Measurements from ENCODE around the gene ASNS. TPM values are rescaled to one million over a fixed set of nuclear protein-coding genes. Genes with fewer than 3 reads are reported as not detected.

The ASNS gene
- total RNA-seq, result 55.0 and 55.8 TPM in 2 replicates

GRCh38 chr7:97872025-97872669, at the start of gene ASNS:
Gene ASNS, minus strand, starts transcription at chr7:97872408. Its CDS starts 3,252 bp downstream, at chr7:97869156.

Other genes with a start within 250 kb of the ASNS start
- 0.07 TPM in 1 of 2 replicates, not detected in the other for gene TAC1, start 140.3 kb downstream of the ASNS start, total RNA-seq
- not detected in 2 replicates for gene OCM2, start 117.8 kb upstream of the ASNS start, total RNA-seq
- 11.0 and 11.8 TPM in 2 replicates for gene LMTK2, start 234.5 kb upstream of the ASNS start, total RNA-seq

All from smooth muscle cell of the pulmonary artery (primary cell).